Suppressor macrophage (primary cell): ENCODE measurements around the gene HOXB3.
"Not testable (repeated sequence)": the region's sequence is repeated elsewhere in the genome, so short reads cannot be mapped to it uniquely, and the experiment has no call there.

Source experiments
- DNase-seq, 4 experiments: peaks; one replicate each; pipeline ENCODE4 v3.0.0-alpha.2; 2020 to 2022

HOXB3 gene

DNA sequence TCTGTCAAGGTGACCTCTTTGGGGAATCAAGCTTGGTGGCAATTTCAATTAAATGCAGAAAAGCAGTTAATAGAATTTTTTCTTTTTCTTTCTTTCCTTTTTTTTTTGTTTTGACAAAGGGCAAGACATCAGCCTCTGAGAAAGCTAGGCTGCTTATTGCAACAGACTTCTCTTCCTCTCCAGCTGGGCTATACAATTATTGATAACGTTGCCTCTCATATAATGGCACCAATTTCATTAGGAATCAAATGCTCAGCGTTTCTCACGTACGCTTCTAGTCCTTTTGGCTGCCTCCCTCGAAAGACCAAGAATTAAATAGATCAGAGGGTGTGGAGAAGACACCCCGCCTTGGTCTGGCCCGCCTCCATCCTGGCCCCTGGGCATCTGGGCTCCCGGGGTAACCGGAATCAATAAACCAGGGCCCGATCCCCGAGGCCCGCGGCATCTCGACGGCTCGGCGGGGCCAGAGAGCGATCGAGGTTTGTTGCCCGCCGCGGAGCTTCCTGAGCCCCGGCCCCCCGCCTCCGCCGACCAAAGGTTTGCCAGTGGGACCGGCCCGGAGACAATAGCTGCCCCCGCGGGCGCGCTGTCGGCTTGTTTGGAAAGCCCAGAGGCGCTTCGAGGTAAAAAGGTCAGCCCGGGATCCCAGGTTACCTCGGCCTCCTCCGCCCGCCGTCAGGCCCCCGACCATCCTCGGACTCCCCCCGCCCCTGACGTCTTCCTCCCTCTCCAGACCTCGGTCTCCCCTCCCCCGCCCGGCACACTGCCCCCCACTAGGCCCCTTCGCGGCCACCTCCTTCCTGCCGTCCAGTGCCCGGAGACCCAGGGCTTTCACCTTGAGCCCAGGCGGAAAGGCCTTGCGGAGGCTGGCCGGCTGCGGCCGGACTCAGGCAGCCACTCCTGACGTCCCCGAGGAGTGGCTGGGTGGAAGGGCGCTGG, 63.2 kb downstream of the HOXB3 start:
- no peak for DNase-seq

DNA sequence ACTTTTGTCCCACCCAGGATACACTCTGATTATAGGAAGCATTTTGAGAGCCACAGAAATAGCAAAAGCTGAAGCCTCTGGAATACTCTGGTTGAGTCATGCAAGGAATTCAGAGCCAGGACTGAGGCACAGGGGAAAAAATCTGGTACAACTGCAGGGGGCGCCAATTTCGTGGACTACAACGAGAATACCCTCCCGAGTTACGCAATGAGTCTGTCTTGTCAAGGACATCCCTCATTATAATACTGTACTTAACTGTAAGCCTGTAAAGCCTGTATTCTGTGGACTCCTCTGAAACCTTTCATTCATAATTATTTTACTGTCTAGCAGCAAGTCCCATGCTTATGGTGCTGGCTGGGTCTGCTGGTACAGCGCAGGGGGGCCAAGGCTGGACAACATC, 67.0 kb downstream of the HOXB3 start:
- DNase-seq = no peak

DNA sequence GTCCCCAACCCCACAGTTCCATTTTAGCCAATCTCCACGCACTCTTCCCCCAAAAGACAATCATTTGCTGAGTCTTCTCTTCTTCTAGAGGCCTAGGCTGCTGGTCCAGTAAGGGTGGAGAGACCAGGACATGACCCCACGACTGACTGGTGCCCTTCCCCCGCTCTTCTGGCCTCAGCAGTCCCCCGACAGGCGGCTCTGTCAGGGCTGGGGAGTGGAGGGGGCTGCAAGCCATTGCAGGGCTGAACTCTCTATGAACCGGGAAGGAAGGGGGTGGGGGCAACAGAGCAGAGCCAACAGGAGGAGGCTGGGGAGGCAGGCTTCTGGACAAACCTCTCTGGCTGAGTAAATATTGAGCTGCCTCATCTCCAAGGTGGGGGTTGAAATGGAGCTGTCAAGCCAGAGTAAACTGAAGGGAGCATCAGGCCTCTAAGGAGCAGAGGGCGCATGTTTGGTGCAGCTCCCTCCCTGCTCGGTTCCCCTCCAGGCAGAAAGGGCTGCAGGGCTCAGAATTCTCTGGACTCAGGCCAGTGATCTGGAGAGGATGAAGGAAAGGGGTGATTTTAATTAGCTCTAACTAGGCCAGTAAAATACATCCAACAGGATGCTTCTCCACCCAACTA, 67.9 kb downstream of the HOXB3 start:
- DNase-seq = no peak

DNA sequence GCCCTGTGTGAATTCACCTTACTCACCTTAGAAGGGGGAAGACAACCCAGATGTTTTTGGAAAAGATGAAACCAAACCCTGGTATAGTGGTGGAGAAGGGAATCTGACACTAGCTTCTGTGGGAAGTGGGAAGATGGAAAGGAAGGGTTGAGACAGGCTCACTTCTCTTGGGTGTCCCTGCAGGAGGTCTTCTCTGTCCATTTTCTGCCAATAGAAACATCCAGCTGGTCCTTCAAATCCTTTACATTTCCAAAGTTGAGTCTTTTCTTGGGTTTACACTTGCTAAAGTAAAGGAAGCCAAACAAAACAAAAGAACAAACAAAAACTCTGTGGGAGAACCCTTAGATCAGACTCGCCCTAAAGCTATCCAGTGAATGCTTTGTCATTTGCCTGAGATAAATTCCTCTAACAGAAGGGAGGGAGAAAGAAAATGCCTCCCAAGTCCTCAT, 69.4 kb downstream of the HOXB3 start:
- DNase-seq = no peak

DNA sequence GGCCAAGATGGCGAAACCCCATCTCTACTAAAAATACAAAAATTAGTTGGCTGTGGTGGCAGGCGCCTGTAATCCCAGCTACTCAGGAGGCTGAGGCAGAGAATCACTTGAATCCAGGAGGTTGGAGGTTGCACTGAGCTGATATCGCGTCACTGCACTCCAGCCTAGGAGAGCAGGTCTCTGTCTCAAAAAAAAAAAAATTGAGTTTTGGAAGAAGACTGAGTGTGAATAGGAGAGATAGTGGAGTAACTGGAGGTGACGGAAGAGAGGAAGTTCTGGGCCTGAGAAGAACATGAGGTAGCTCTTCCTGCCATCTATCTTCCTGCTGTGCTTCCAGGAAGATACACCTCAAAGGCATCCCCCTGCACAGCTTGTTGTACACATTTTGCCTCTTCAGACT, 70.6 kb downstream of the HOXB3 start:
- DNase-seq = no peak

DNA sequence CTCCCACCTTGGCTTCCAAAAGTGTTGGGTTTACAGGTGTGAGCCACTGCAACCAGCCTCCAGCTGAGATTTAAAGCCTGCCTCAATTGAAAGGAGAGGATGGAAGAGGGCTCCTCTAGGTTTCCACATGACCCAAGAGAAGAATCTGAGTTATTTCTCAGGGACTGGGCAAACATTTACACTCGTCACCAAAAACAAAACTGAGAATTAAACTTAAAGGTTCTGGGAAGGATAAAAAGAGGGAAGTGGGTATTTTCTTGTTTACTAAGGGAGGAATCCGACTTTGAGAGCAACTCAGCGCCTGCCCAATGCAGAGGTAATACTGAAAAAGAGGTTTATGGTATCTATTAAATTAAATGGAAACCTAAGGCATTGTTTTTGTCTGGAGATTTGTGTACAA, 72.6 kb downstream of the HOXB3 start:
- no peak for DNase-seq

DNA sequence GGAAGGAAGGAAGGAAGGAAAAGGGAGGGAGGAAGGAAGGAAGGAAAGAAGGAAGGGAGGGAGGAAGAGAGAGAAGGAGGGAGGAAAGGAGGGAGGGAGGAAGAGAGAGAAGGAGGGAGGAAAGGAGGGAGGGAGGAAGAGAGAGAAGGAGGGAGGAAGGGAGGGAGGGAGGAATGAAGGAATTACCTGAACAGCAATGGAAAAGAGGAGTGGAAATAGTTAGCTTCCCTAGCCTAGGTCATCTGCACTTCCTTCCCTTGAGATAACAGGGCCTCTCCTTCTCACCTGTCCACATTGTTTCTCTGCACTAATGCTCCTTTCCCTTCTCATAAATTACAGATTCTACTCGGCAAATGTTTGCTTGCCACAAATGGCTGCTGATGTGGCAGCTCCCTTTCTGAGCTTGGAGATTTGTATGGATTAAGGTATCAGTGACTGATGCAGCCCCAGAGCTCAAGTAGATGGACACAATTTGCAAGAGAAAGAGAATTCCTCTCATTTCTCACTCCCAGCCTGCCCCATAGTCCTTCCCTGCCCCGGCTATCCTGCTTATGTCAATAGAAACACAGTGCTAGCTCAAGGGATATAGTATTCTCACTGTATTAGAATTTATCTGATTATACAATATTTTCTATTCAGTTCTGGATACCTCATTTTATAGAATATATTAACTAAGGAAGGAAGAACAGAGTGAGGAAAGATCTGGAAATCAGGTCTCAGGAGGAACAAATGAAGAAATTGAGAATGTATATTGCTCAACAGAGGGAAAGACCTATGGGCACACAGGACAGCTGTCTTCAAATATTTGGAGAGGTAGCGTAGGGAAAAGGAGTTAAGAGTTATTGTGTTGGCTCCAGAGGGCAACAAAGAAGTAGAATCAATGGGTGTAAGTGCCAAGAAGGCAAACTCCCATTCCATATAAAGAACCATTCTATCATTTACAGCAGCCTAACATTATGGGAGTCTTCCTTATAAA, 73.8 kb downstream of the HOXB3 start:
- DNase-seq = no peak

DNA sequence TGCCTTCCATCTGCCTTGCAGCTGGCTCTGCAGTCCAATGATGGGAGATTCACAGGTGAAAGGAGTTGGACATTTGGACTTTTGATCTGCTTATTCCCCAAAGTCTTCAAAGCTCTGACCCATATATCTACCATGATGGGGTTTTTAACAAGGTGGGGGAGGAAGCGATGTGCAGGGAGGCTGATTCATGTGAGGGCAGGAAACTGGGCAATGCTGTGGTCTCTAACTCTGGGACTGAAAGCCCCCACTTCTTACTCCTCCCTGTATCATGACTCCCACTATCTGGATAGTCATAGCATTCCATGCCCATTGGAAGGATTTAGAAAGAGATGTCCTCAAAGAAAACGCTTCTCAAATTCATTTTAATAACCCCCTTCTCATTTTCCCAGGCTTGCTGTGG, 75.6 kb downstream of the HOXB3 start:
- no peak for DNase-seq

DNA sequence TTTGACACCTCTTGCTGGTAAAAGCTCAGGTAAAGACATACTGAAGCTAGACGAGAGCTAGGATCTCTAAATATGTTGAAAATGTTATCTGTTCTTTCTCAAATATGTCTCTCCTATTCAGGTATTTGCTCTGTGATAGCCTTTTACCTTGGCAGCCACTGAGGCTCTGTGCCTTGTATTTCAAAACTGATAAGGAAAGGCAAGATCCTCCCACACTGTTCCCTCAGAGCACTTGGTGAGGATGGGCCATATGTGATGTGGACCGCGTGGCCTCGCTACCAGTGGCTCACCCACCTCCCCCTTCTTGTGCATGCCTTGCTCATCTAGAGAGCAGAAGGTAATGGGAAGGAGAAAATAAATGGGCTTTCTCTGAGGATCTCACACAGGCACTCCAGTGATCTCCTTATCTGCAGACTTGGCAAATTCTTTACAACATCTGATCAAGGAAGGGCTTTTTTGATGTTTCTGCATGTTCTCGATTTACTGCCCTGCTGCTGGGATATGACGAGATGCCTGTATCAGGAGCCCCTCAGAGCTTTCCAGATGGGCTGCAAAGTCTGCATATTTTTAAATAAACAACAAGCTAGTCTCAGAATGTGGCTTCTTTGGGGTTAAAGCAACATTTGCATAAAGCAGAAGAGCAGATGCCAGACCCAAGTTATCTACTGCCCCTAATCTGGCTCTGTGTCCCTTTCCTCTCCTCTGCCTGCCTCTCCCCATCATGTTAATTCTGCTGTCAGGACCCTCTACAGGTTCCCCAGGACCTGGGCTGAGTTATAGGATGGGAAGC, 76.2 kb downstream of the HOXB3 start:
- no peak for DNase-seq

DNA sequence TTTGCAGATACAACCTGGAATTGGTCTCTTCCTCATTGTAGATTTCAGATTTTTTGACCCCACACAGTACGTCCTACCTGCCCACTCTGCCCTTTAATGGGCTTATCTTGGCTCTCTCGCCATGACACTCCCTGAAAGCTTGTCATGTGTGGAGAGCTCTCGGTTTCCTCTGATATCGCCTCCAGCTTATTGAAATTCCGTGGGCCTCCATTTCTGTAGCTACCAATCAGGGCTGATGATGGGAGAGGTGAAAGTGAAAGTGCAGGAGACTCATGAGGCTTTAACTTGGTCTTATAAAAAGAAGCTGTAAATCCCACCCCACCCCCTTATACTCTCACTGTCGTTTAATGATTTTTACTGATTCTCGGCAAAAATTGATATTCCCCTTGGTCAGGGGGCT, 76.9 kb downstream of the HOXB3 start:
- no peak for DNase-seq

DNA sequence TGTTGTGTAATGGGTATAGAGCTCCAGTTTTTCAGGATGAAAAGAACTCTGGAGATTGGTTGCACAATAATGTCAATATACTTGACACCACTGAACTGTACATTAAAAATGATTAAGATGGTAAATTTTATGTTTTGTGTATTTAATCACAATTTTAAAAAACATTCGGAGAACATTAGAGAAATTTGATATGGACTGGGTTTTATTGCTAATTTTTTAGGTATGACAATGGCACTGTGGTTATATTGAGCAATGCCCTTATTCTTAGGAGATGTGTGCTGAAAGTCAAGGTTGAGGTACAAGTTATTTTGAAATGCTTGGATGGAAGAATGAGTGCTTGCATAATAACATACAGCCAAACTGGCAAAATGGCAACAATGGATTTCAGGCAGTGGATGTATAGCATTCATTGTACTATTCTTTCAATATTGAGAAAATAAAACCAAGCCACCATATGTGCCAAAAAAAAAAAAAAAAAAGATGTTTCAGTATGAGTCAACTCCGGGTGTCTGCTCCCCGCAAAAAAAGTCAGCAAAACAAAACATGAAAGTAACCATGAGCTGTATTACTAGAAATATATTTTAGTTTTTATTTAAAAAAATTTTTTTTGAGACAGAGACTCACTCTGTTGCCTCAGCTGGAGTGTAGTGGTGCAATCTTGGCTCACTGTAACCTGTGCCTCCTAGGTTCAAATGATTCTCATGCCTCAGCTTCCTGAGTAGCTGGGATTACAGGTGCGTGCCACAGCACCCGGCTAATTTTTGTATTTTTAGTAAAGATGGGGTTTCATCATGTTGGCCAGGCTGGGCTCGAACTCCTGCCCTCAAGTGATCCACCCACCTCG, 79.1 kb downstream of the HOXB3 start:
- DNase-seq = no peak

DNA sequence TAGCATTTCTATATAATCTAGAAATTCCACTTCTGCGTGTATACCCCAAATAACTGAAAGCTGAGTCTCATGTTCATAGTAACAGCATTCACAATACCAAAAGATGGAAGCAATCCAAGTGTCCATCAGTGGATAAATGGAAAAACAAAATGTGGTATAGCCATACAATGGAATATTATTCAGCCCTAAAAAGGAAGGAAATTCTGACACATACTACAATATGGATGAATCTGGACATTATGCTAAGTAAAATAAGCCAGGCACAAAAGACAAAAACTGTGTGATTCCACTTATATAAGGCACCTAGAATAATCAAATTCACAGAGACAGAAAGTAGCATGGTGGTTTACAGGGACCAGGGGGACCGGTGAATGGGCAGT, 79.7 kb downstream of the HOXB3 start:
- no peak for DNase-seq

DNA sequence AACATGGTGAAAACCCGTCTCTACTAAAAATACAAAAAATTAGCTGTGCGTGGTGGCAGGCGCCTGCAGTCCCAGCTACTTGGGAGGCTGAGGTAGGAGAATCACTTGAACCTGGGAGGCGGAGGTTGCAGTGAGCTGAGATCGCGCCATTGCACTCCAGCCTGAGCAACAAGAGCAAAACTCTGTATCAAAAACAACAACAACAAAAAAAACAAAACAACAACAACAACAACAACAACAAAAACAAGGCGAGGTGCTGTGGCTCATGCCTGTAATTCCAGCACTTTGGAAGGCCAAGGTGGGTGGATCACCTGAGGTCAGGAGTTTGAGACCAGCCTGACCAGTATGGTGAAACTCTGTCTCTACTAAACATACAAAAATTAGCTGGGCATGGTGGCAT, 80.3 kb downstream of the HOXB3 start:
- not testable (repeated sequence) for DNase-seq

DNA sequence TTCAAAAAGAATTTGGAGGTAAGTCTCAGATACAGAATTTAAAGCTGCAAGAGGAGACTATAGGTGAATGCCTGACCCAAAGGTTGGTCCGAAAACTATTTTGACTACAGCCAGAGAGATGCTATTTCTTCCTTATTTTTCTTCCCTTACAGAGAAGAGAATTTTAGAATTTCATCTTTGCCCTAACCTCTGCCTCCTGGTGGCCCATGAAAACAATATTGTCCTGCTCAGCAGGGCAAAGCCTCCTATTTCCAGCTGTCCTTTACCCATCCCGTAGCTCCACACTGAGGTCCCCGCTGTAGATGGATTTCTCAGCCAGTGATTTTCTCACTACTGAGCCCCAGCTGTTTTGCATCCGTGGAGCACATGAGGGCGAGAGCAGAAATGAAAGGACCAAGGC, 83.8 kb downstream of the HOXB3 start:
- no peak for DNase-seq

DNA sequence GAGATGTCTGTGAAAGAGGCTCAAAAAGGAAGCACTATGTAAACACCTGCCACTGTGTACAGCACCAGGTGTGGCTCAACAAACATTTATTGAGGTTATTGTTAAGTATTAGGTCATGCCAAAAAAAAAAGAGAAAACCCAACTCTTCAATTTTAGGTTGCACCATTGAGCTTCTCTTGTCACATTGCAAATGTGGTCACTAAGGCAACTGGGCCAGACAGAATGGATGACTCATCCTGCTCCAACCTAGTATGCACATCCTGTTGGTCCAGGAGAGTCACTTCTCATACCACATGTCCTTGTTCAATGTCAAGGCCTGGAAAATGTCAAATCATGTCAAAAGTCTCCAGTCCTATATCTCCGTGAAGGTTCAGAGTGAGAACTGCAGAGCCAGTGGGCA, 84.3 kb downstream of the HOXB3 start:
- peak; percentile 42 to 74 (median 51) for DNase-seq

DNA sequence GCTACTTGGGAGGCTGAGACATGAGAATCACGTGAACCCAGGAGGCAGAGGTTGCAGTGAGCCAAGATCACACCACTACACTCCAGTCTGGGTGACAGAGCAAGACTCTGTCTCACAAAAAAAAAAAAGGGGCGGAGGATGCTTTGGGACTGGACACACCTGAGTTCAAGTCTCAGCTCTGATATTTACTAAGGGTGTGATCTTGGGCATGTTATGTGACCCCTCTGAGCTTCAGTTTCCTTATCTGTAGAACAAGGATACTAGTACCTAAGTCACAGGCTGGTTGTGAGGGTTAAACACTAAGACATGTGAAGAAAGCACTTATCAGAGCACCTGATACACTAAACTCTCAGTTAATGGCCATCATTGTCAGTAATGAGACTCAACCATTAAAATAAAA, 85.1 kb downstream of the HOXB3 start:
- DNase-seq = no peak

DNA sequence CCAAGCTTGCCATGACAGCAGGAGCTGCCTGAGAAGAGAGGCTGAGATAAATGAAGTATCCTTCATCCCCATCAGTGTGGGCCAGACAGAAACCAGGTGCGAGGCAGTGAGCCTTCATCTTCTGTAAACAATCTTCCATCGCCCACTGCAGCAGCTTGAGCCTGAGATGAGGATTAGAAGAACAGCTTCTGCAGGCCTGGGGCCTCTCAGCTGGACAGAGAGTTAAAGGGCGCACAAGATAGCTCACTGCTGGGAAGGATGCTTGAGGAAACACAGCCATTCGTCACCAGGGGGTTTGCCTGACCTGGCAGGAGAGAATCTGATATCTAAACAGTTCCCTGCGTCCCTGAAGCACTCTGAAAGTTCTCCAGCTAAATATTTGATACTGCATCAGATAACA, 86.3 kb downstream of the HOXB3 start:
- no peak for DNase-seq

DNA sequence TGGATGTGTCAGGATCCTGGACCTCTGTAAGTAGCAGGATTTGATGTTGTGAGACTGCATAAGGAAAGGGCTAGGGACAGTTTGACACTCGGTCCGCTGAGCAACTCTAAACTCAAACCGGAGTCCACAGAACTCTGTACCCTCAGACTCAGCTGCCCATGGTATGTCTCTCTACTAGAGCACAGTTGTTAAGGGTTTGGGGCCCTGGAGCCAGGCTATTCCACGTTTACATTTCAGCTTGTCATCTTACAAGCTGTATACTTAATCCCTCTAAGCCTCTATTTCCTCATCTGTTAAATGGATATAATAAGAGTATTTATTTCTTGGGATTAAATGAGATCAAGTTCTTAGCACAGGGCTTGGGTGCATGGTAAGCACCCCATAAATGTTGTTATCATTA, 87.1 kb downstream of the HOXB3 start:
- no peak for DNase-seq

DNA sequence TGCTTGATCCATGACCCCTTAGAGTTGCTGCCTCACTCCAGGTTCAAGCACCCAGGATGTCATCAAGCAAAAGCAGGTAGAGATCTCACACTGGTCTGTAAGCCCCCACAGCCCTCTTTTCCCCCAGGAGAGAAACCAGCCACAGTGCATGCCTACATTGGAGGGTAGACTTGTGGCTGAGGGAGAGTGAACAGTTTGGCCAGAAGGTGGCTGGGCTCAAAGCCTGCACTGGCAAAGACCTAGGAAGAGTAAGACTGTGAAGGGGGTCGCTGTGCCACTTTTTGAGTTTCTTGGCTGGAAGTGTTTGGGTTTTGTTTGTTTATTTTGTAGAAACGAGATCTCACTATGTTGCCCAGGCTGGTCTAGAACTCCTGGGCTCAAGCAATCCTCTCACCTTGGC, 87.7 kb downstream of the HOXB3 start:
- no peak for DNase-seq

DNA sequence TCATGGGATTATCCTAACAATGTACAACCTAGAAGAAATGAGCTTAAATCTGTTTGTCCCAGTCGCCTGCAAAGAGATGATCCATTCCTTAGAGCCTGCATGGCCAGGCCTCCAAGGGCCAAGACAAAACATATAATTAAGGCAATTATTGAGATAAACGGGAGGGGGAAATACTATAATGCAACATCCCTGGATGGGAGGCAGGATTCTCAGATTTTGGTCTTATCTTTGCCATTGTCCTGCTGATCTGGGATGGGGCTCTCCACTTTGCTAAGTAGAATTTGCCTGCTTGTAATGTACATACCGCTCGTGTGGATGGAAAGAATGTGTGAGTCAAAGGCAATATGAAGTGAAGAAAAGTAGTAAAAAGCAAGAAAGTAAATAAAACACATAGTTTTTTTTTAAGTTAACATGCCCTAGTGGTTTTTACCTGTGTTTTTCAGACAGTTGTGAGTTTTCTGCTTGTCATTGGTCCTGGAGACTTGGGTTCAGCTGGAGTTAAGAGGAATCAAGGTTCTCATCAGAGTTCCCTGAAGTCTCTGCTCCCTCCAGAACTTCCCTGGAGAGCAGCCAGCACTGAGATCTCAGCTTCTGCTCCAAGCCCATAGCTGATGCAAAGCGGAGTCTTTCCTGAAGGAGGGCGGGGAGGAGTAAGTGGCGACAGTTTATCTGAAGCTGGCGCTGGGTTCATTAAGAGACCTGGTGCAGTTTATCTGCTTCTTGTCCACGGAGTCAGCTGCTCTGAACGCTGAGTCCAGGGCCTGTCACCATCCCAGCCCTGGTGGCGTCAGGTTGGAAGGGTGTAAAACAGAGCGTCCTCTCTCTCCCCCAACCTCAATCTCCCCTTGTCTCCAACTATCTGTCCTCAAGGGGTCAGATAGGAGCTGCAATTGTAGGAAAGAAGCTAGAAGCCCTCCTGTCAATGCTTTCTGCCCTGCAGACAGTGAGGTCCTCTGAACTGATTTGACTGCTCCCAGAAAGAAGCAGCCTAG, 89.3 kb downstream of the HOXB3 start:
- no peak for DNase-seq
